ENCODE results near the gene RIN3. TPM values are rescaled to one million over a fixed set of nuclear protein-coding genes. Genes with fewer than 3 reads are reported as not detected.
A peak's percentile ranks its signal among the peaks of the same experiment; 100 is the strongest.

RIN3 gene
- polyA plus RNA-seq, 6 donors from 2014 or later = 7.6 to 43.7 (median 24.5) TPM

DNA sequence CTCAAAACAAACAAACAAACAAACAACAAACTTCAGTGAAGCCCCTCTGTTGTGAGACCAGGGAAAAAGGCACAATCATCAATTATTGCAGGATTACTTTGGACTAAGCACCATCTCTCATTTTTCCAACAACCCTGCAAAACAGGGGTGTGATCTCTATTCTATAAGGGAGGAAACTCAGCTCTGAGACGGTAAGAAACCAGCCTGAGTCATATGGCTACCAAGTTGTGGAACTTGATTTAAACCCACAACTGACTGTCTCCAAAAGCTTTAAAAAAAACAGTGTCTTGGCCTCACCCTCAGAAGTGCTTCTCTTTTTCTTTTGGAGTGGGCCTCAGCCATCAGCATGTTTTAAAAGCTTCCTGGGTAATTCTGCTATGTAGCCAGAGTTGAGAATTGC is 49.8 kb downstream of the RIN3 start:
- Mint-ChIP-seq H3K27ac (no peak overlapping the region), H3K4me3 (no peak overlapping the region), H3K27me3 (no peaks in the 10 kb centered on the region), H3K36me3 (peaks cover 17 to 23% of the 10 kb centered on the region in 2 donors), H3K9me3 (peaks cover 0 to 4% (median 0%) of the 10 kb centered on the region in 7 donors), H3K4me1 (peaks cover 7 to 16% (median 7%) of the 10 kb centered on the region in 3 donors)
- ATAC-seq (ENCODE audit: low read depth in 2 of 2) (peak in 1 of 2 donors; percentile 56), DNase-seq (no peak)

DNA sequence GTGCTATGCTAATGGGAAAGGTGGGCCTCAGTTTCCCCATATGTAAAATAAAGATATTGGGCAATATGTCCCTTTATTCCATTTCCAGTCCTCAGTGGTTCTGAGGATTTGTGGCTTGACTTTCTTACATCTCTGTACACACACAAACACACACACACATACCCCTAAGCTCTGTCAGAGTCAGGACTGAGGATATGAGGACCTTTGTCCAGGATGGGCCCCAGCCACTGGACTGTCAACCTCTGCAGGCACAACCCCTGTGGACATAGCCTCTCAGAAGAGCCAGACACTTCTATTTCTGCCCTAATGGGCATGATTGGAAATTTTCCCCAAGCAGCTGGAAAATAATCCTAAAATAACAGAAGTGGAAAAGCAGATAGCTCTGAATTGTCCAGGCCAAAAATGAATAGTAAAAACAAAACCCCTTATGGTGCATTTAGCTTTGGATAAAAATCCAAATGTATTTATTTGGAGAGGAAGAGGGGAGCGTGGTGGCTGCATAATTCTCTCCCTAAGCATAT is 50.2 kb downstream of the RIN3 start:
- H3K4me3 Mint-ChIP-seq = no peak overlapping the region
- no peak overlapping the region for H3K27ac Mint-ChIP-seq
- peaks cover 0 to 4% (median 0%) of the 10 kb centered on the region in 7 donors for H3K9me3 Mint-ChIP-seq
- peaks cover 8 to 21% (median 10%) of the 10 kb centered on the region in 3 donors for H3K4me1 Mint-ChIP-seq
- ATAC-seq (ENCODE audit: low read depth in 2 of 2) (no peak), DNase-seq (no peak)
- peaks cover 17 to 23% of the 10 kb centered on the region in 2 donors for H3K36me3 Mint-ChIP-seq
- no peaks in the 10 kb centered on the region for H3K27me3 Mint-ChIP-seq

DNA sequence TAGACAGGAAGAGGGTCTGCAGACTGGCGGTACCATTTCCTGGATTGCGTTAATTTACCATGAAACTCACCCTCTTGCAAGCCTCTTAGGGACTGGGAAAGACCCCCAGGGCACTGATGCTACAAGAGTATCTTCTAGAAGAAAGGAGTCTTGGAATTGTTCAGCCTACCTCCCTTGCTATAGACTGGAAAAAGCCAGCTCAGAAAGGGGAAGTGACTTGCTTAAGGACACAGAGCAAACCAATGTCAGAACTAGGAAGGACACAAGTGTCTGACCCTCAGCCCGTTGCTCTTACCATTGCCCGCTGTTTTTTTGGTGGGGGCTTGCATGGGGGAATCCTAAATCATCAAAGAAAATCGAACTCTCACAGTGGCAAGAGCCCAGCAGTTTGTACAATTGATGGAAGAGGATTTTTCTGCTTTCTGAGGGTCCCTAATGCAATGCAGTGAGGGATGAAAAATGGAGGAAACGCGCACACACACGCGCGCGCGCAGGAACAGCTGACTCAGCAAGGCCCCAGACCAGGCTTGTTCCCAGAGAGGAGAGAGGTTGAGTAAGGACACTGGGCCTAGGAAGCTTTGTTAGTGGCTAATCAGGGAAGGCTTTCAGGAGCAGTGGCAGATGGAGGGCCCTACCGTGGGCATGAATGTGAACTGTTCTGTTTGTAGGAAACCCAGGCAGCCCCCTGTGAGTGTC is 50.9 kb downstream of the RIN3 start:
- Mint-ChIP-seq H3K4me3 (no peak overlapping the region), H3K27ac (peak overlapping the region in 2 of 6 donors; percentile 35 to 85), H3K27me3 (no peaks in the 10 kb centered on the region), H3K36me3 (peaks cover 17 to 18% of the 10 kb centered on the region in 2 donors), H3K9me3 (peaks cover 0 to 4% (median 0%) of the 10 kb centered on the region in 7 donors), H3K4me1 (peaks cover 9 to 27% (median 11%) of the 10 kb centered on the region in 3 donors)
- ATAC-seq (ENCODE audit: low read depth in 2 of 2) (no peak), DNase-seq (no peak)

DNA sequence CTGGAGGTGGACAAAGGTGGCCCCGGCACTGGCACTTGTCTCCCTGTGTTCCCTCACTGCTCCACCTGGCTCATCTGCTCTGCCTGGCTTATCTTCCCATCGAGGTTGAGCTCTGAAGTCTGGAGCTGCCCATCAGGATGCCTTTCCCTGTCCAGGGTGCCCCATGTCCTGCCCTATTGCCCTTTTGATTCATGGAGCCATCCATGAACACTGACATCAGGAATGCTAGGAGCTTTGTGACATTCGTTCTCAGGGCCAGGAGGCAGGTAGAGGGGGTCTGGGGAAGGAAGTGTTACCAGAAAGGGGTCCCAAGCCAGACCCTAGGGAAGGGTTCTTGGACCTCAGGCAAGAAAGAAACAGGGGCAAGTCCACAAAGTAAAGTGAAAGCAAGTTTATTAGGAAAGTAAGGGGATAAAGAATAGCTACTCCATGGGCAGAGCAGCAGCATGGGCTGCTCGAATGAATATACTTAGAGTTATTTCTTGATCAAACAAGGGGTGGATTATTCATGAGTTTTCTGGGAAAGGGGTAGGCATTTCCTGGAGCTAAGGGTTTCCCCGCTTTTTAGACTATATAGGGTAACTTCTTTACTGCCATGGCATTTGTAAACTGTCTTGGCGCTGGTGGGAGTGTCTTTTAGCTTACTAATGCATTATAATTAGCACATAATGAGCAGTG is 51.6 kb downstream of the RIN3 start:
- no peak for DNase-seq
- H3K36me3 Mint-ChIP-seq = peaks cover 14 to 17% of the 10 kb centered on the region in 2 donors
- no peak for ATAC-seq (ENCODE audit: low read depth in 2 of 2)
- H3K9me3 Mint-ChIP-seq = peaks cover 0 to 4% (median 0%) of the 10 kb centered on the region in 7 donors
- H3K4me3 Mint-ChIP-seq = no peak overlapping the region
- H3K27me3 Mint-ChIP-seq = no peaks in the 10 kb centered on the region
- peak overlapping the region in 2 of 6 donors; percentile 26 to 36 for H3K27ac Mint-ChIP-seq
- H3K4me1 Mint-ChIP-seq = peaks cover 8 to 32% (median 8%) of the 10 kb centered on the region in 3 donors

DNA sequence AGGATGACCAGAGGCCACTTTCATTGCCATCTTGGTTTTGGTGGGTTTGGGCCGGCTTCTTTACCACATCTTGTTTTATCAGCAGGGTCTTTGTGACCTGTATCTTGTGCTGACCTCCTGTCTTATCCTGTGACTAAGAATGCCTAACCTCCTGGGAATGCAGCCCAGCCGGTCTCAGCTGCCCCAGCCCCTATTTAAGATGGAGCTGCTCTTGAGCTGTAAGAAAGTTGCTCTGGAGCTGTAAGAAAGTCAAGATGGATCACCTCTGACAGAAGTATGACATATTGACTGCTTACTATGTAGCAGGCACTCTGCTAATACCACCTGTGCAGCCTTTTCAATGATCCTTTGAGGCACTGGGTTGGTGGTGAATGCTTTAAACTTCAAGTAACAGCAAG is 52.1 kb downstream of the RIN3 start:
- no peaks in the 10 kb centered on the region for H3K27me3 Mint-ChIP-seq
- ATAC-seq (ENCODE audit: low read depth in 2 of 2) = no peak
- H3K4me1 Mint-ChIP-seq = peaks cover 8 to 32% (median 8%) of the 10 kb centered on the region in 3 donors
- peaks cover 14 to 17% of the 10 kb centered on the region in 2 donors for H3K36me3 Mint-ChIP-seq
- H3K4me3 Mint-ChIP-seq = no peak overlapping the region
- peaks cover 0 to 4% (median 0%) of the 10 kb centered on the region in 7 donors for H3K9me3 Mint-ChIP-seq
- H3K27ac Mint-ChIP-seq = no peak overlapping the region
- no peak for DNase-seq

DNA sequence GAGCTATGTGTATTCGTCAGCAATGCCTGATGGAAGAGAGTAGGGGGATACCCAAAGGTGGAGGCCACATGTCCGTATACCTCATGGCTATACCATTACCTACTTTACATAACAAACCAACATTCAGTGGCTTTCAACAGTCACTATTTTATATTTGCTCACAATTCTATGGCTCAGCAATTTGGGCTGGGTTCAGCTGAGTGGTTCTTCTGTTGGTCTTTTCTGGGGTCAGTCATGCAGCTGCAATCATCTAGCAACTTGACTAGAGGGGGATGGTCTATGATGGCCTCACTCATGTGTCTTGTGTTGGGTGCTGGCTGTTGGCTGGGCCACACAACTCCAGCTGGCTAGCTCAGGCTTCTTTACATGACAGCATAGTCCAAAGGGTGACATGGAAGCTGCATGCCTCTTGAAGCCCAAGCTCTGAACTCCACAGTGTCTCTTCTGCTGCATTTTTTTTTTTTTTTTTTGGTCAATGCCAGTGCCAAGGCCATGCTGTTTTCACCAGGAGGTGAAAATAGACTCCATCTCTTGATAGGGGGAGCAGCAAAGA is 53.7 kb downstream of the RIN3 start:
- H3K4me1 Mint-ChIP-seq = peaks cover 8 to 32% (median 10%) of the 10 kb centered on the region in 3 donors
- no peak overlapping the region for H3K4me3 Mint-ChIP-seq
- ATAC-seq (ENCODE audit: low read depth in 2 of 2) = no peak
- peaks cover 17 to 21% of the 10 kb centered on the region in 2 donors for H3K36me3 Mint-ChIP-seq
- no peaks in the 10 kb centered on the region for H3K27me3 Mint-ChIP-seq
- H3K27ac Mint-ChIP-seq = peak overlapping the region in 1 of 6 donors; percentile 84
- DNase-seq = no peak
- peaks cover 0 to 4% (median 0%) of the 10 kb centered on the region in 7 donors for H3K9me3 Mint-ChIP-seq

DNA sequence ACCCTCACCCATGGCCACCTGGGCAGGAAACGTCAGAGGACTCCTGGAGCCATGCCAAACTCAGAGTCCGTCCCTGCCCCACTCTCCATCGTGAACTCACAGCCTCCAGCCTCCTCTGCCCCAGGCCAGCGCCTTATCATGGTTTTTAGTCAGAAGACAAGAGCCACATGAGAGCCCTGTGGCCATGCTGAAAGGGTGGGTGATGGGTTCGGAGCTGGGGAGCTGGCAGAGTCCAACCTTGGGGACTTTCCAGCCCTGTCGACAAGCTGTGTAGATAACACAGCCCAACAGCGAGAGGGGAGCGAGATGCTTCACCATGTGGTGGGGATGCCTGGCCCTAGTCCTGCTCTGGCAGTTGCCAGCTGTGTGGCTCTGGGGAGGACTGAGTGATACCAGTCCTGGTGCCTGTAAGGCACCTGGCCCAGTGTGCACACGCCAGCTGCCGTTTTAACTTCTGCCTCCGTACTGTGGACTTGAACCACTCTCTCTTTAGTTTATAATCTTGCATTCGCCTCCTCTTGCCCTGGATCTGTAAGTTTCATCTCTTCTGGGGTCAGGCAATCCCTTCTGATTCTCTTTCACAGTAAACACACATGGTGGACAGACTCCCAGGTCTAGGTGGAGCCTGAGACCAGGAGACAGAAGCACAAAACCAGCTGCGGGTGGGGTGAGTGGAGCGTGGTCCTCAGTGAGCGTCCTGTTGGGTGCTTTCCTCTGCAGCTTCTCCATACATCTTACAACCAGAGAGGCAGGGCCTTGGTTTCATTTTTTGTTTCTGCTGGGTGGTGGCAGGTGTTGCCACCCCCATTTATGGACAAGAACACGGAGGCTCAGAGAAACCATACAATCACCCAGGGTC is 55.3 kb downstream of the RIN3 start:
- peaks cover 8 to 29% (median 10%) of the 10 kb centered on the region in 3 donors for H3K4me1 Mint-ChIP-seq
- DNase-seq = peak; percentile 65
- H3K36me3 Mint-ChIP-seq = peaks cover 17 to 21% of the 10 kb centered on the region in 2 donors
- ATAC-seq (ENCODE audit: low read depth in 2 of 2) = peak; percentile 87 to 89
- H3K4me3 Mint-ChIP-seq = peak overlapping the region in 7 of 8 donors; percentile 51 to 91 (median 72)
- no peaks in the 10 kb centered on the region for H3K27me3 Mint-ChIP-seq
- peak overlapping the region; percentile 93 to 99 (median 98) for H3K27ac Mint-ChIP-seq
- H3K9me3 Mint-ChIP-seq = peaks cover 0 to 4% (median 0%) of the 10 kb centered on the region in 7 donors

DNA sequence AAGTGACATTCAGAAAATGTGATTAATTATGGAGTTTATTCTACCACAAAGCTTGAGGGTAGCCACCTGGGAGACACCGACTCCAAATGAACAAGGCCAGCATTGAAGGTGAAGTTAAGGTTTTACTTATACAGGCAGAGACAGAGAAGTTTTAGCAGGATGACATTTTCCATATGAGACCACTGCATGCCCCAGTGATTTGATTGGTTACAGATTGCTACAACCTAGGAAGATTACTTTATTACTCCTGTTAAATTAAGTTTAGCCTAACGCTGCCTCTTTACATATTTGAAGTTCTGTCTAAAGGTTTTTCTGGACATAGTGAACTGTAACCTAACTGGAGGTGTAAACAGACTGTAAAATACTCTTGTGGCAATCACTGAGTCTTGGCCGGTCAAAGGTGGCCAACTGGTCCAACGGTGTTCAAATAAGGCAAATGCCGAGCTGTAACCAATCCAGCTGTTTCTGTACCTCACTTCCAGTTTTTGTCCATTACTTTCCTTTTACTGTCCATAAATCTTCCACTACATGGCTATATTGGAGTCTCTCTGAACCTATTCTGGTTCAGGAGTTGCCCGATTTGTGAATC is 57.2 kb downstream of the RIN3 start:
- no peak for ATAC-seq (ENCODE audit: low read depth in 2 of 2)
- Mint-ChIP-seq H3K36me3 (peaks cover 16 to 21% of the 10 kb centered on the region in 2 donors), H3K27ac (peak overlapping the region in 1 of 6 donors; percentile 89), H3K27me3 (no peaks in the 10 kb centered on the region), H3K4me1 (peaks cover 7 to 26% (median 18%) of the 10 kb centered on the region in 3 donors), H3K9me3 (peaks cover 0 to 4% (median 0%) of the 10 kb centered on the region in 7 donors), H3K4me3 (no peak overlapping the region)
- DNase-seq = no peak

DNA sequence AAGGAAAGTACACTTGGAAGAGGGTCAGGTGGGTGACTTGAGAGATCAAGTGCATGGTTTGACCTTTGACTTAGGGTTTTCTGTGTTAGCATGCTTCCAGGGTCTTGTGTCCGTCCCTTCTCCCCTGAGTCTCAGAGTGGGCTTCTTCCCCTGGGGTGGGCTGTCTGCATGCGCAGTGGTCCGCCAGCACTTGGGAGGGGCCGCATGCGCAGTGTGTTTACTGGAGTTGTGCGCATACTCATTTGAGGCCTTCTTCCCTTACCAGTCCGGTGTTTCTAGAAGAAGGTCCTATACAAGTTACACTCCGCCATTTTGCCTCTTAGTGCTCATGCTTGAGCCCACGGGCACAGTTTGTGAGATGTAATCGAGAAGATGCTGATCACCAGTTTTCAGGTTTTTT is 58.5 kb downstream of the RIN3 start:
- H3K4me1 Mint-ChIP-seq = peaks cover 17 to 39% (median 27%) of the 10 kb centered on the region in 3 donors
- no peaks in the 10 kb centered on the region for H3K27me3 Mint-ChIP-seq
- ATAC-seq (ENCODE audit: low read depth in 2 of 2) (no peak), DNase-seq (no peak)
- peaks cover 0 to 4% (median 0%) of the 10 kb centered on the region in 7 donors for H3K9me3 Mint-ChIP-seq
- no peak overlapping the region for H3K4me3 Mint-ChIP-seq
- H3K27ac Mint-ChIP-seq = peak overlapping the region in 1 of 6 donors; percentile 60
- peaks cover 7 to 13% of the 10 kb centered on the region in 2 donors for H3K36me3 Mint-ChIP-seq

DNA sequence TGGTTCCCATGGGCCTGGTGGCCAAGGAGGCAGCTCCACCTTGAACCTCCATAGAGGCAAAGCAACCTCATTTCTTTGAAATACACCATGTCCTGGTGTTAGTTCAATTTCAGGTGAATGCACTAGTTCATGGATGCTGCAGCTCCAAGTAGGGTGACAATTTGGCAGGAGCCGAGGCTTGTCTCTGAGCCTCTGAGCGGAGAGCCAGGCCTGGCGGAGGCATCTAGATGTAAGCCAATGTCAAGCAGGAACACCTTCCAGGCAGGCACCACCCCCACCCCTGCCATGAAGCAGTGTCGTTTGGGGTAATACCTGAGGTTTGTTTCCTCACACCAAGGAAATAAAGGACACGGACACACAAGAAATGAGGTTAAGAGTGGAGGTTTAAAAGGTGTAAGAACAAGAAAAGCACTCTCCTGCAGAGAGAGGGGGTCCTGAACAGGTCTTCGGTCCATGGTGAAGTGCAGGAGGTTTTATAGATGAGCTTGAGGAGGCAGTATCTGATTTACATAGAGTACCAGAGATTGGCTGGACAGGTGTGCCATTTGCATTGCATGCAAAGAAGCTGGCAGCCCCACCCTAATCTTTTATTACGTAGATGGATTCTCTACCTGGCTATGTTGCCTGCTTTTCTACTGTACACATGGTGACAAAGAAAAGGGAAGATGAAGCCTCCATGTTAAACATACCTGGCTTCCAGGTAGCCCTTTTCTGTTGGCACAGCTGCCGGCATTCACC is 60.3 kb downstream of the RIN3 start:
- Mint-ChIP-seq H3K36me3 (peaks cover 0 to 7% of the 10 kb centered on the region in 2 donors), H3K27ac (no peak overlapping the region), H3K9me3 (no peaks in the 10 kb centered on the region), H3K4me3 (no peak overlapping the region), H3K4me1 (peaks cover 29 to 46% (median 37%) of the 10 kb centered on the region in 3 donors), H3K27me3 (no peaks in the 10 kb centered on the region)
- no peak for ATAC-seq (ENCODE audit: low read depth in 2 of 2)
- no peak for DNase-seq

DNA sequence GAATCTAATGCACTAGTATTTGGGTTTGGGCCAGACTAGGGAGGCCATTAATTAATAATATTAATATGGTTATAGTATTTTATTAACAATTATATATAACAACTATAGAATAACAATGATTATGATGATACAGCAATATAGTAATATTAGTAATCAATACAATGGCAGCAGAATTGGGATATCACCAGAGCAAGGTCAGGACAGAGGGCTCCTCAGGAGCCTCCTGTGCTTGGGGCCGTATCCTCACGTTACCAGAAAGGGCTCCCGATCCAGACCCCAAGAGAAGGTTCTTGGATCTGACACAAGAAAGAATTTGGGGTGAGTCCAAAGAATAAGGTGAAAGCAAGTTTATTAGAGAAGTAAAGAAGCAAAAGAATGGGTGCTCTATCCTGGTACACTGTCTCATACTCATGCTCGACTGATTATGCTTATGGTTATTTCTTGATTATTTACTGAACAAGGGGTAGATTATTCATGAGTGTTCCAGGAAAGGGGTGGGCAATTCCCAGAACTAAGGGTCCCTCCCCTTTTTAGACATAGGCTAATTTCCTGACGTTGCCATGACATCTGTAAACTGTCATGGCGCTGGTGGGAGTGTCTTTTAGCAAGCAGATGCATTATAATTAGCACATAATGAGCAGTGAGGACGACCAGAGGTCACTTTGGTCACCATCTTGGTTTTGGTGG is 61.6 kb downstream of the RIN3 start:
- Mint-ChIP-seq H3K36me3 (peaks cover 0 to 16% of the 10 kb centered on the region in 2 donors), H3K27me3 (no peaks in the 10 kb centered on the region), H3K9me3 (no peaks in the 10 kb centered on the region), H3K4me3 (no peak overlapping the region), H3K27ac (peak overlapping the region in 1 of 6 donors; percentile 22), H3K4me1 (peaks cover 32 to 48% (median 33%) of the 10 kb centered on the region in 3 donors)
- DNase-seq (no peak), ATAC-seq (ENCODE audit: low read depth in 2 of 2) (no peak)

All from naive B cell (primary cell).